Renal pelvis (tissue), 12 donors: ENCODE data around the gene IDUA. TPM values are rescaled to one million over a fixed set of nuclear protein-coding genes. Genes with fewer than 3 reads are reported as not detected.
"Not testable (repeated sequence)": the region's sequence is repeated elsewhere in the genome, so short reads cannot be mapped to it uniquely, and the experiment has no call there.

ENCODE experiments used
- DNase-seq: peaks from one replicate; pipeline ENCODE4 v3.0.0-alpha.2; 2013
- long read RNA-seq, 16 experiments: transcript quantifications; one replicate each; lab custom pipeline, GENCODE V29; 2026
- polyA plus RNA-seq, 3 donors: library from polyadenylated mRNA; unstranded; fragments of 120-200 nt; gene quantifications; one replicate each; pipeline ENCODE4 v1.2.1, GENCODE V29; 2013; ENCODE audit not compliant: insufficient read length in 3 of 3

The IDUA gene
- polyA plus RNA-seq = 10 to 100 TPM; 17.2 to 19.8 (median 19.0) TPM
- long read RNA-seq, donor 1, partial matches to known transcripts = 0 of 2 reads
- long read RNA-seq, donor 1, other reads (novel, unspliced or antisense) = 0 of 2 reads
- long read RNA-seq, donor 2, partial matches to known transcripts = 0 of 2 reads
- long read RNA-seq, donor 2, other reads (novel, unspliced or antisense) = 0 of 2 reads
- long read RNA-seq, donor 3, partial matches to known transcripts = 0 of 1 reads
- long read RNA-seq, donor 3, other reads (novel, unspliced or antisense) = 0 of 1 reads
- long read RNA-seq, donor 4, partial matches to known transcripts = 0 of 2 reads
- long read RNA-seq, donor 4, other reads (novel, unspliced or antisense) = 0 of 2 reads
- long read RNA-seq, donor 5 = 0 reads
- long read RNA-seq, donor 6, partial matches to known transcripts = 0 of 5 reads
- long read RNA-seq, donor 6, other reads (novel, unspliced or antisense) = 5 of 5 reads
- long read RNA-seq, donor 7, partial matches to known transcripts = 0 of 1 reads
- long read RNA-seq, donor 7, other reads (novel, unspliced or antisense) = 0 of 1 reads
- long read RNA-seq, donor 8, partial matches to known transcripts = 0 of 1 reads
- long read RNA-seq, donor 8, other reads (novel, unspliced or antisense) = 0 of 1 reads
- long read RNA-seq, donor 9, partial matches to known transcripts = 0 of 2 reads
- long read RNA-seq, donor 9, other reads (novel, unspliced or antisense) = 0 of 2 reads
- long read RNA-seq, donor 10, partial matches to known transcripts = 0 of 1 reads
- long read RNA-seq, donor 10, other reads (novel, unspliced or antisense) = 0 of 1 reads
- long read RNA-seq, donor 11 = 0 reads
- long read RNA-seq, donor 12, partial matches to known transcripts = 0 of 1 reads
- long read RNA-seq, donor 12, other reads (novel, unspliced or antisense) = 0 of 1 reads
- long read RNA-seq, donor 13 = 0 reads
- long read RNA-seq, donor 14 = 0 reads
- long read RNA-seq, donor 15, partial matches to known transcripts = 0 of 1 reads
- long read RNA-seq, donor 15, other reads (novel, unspliced or antisense) = 0 of 1 reads
- long read RNA-seq, donor 16, partial matches to known transcripts = 0 of 2 reads
- long read RNA-seq, donor 16, other reads (novel, unspliced or antisense) = 0 of 2 reads

DNA sequence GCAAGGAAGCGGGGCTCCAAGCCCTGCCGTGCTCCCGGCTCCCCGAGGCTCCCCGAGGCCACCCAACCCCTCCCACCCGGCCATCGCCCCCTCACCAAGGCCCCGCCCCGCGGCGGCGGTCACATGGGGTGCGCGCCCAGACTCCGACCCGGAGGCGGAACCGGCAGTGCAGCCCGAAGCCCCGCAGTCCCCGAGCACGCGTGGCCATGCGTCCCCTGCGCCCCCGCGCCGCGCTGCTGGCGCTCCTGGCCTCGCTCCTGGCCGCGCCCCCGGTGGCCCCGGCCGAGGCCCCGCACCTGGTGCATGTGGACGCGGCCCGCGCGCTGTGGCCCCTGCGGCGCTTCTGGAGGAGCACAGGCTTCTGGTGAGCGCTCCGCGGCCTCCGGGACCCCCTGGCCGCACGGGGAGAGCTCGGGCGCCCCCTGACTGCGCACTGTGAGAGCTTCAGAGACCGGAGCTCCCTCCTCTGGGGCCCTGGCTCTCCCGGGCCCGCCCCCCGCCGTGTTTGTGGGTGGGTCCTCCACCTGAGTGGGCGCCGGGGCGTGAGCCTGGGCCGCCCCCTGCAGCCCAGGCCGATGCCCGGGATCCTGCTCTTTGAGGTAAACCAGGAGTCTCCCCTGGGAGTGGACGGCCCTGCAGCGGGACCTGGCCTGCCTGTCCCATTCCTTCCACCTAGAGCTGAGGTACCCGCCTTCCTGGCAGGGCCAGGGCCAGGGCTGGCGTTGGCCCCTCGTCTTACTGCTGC is at the start of gene IDUA:
Gene IDUA, plus strand, starts transcription at position 166 of the 745 bp plus-strand sequence. Its CDS starts 41 bp downstream, at position 207.
- DNase-seq = peak; percentile 78

DNA sequence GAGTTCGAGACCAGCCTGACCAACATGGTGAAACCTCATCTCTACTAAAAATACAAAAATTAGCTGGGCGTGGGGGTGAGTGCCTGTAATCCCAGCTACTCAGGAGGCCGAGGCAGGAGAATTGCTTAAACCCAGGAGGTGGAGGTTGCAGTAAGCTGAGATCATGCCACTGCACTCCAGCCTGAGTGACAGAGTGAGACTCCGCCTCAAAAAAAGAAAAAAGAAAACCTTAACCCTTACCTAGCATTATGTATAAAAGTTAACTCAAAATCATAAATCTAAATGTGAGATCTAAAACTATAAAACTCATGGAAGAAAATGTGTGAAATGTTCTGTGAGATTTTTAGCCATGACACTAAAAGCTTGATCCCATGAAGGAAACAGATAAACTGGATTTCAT is 47.3 kb upstream of the IDUA start:
- DNase-seq = not testable (repeated sequence)

DNA sequence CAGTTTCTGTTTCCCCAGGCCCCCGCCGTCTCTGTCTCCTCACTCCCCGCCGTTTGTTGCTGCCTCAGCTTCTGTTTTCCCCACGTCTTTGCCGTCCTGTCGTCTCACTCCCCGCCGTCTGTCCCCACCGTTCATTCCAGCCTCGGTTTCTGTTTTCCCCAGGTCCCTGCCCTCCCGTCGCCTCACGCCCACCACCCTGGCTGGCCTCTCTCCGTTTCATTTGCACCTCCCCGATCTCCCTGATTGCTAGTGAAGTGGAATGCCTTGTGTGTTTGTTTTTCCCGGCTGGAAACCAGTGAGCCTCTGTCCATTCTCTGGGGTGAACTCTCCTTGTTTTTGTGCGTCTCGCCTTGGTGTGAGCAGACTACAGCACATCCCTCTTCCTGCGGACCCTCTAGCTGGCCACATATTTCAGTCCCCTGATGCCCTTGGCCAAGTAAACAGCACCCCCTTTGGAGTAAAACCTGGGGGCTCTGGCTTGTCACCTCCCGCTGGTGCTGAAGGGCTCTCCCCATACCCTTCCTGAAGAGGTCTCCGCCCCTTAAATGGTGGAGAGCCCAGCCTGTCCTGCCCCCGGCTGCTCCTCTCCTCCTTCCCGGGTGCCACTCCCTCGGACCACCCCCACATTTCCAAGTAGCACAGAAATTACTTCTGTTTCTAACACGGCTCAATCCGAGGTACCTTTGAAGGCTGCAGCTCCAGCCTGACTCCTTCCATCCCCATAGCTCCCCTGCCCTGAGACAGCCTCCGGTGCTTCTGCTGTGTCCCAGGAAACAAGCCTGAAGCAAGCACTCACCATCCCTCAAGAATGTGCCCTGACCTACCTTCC is 41.4 kb upstream of the IDUA start:
- no peak for DNase-seq

- DNase-seq = no peak
Measured at GRCh38 chr4:946103-946450, 40.8 kb upstream of the IDUA start.

GRCh38 chr4:946517-947471 is 40.0 kb upstream of the IDUA start:
- DNase-seq = no peak

DNA sequence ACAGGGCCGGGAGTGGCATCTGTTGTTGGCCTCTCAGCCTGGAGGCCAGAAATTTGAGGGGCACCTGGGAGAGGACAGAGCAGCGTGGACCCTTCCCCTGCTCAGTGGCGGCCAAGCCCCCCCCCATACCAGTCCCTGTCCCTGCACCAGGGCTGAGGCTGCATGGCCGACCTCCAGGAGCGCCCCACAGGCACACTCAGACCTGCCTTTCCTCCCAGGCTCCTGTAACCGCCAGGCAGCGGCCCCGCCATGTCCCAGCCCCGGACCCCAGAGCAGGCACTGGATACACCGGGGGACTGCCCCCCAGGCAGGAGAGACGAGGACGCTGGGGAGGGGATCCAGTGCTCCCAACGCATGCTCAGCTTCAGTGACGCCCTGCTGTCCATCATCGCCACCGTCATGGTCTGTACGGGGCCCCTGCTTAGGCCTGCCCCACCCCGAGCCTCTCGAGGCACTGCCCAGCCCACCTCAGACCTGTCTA is 39.3 kb upstream of the IDUA start:
- no peak for DNase-seq

- DNase-seq = no peak
Measured at GRCh38 chr4:948101-948935, 38.5 kb upstream of the IDUA start.

- no peak for DNase-seq
Measured at GRCh38 chr4:948936-949300, 37.9 kb upstream of the IDUA start.

DNA sequence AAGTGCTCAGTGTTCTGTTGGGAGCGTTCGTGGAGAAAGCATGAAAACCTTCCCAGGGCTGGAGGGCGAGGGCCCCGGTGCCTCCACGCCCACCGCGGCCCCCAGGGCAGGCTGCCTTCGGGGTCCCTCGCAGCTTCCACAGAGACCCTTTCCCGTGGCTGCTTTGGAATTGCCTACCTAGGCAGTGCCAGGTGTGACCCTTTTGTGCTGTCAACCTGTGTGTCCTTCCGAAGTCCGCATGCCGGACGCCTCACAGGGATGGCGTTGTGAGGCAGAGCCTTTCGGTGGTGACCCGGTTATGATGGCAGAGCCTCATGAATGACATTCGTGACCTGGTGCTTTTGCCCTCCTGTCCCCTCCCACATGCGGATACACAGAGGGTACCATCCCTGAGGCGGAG is 37.2 kb upstream of the IDUA start:
- no peak for DNase-seq

DNA sequence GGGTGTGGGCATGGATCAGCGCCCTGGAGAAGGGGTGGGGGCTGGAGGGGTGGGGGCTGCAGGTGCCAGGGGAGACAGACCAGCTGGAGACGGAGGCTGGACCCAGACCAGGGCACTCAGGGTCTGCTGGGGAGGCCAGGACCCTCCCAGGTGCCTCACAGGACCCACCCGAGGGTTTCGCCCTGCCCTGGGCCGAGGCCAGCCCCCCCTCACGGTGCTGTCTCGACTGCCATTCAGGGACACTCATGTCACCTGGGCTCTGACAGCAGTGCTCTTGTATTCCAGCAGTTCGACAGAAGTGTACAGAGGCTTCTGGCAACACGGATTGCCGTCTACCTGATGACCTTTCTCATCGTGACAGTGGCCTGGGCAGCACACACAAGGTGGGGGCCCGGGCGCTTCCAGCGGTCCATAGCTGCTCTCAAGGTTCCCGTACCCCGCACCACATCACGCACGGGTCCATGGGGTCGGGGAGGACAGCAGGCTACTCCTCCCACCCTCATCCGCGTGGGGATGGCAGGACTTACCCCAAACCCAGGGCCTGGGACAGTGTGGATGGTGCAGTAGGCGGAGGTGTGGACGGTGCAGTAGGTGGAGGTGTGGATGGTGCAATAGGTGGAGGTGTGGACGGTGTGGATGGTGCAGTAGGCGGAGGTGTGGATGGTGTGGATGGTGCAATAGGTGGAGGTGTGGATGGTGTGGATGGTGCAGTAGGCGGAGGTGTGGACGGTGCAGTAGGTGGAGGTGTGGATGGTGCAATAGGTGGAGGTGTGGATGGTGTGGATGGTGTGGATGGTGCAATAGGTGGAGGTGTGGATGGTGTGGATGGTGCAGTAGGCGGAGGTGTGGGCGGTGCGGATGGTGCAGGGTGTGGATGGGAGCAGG is 36.5 kb upstream of the IDUA start:
- DNase-seq = no peak

DNA sequence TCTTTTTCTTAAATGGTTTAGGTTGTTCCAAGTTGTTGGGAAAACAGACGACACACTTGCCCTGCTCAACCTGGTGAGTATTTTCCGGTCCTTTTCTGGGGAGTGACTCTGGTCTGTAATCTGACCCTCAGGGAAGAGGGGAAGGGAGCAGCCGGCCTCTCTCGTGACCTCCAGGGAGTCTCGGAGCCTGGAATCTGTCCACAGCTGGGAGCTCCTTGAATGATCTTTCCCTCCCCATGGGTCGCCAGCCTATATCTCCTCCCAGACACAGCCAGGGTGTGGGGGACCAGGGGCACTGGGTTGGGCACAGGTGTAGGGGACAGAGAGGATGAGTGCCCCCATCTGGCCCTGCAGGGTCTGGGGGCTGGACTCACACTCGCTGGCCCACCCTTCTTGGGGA is 35.7 kb upstream of the IDUA start:
- no peak for DNase-seq

GRCh38 chr4:951594-952468 is 35.0 kb upstream of the IDUA start:
- DNase-seq = no peak

GRCh38 chr4:952881-953573 is 33.8 kb upstream of the IDUA start:
- no peak for DNase-seq

GRCh38 chr4:953574-953915 is 33.3 kb upstream of the IDUA start:
- no peak for DNase-seq

- DNase-seq = no peak
Measured at GRCh38 chr4:954211-955020, 32.4 kb upstream of the IDUA start.
